ENCODE results near the gene PVR. TPM values are rescaled to one million over a fixed set of nuclear protein-coding genes. Genes with fewer than 3 reads are reported as not detected.
"Not testable (repeated sequence)": the region's sequence is repeated elsewhere in the genome, so short reads cannot be mapped to it uniquely, and the experiment has no call there.

Gene PVR
- total RNA-seq, 3 donors from 2014 or later = 8.5 to 30.2 (median 22.0) TPM

- Histone ChIP-seq H3K9me3 (no peaks in the 10 kb centered on the region), H3K36me3 (no peaks in the 10 kb centered on the region), H3K4me1 (no peaks in the 10 kb centered on the region), H3K4me3 (no peak overlapping the region), H3K27ac (no peak overlapping the region), H3K27me3 (no peaks in the 10 kb centered on the region)
- TF ChIP-seq POLR2A (IDR thresholded peaks at IDR 0.05) = no peak
- no peak for TF ChIP-seq CTCF (IDR thresholded peaks at IDR 0.05)
- no peak for TF ChIP-seq POLR2AphosphoS5 (IDR thresholded peaks at IDR 0.05)
- no peak for DNase-seq (ENCODE audit: low spot score in 2 of 2)
- intact Hi-C loops (cut with DNase I; ENCODE audit: low total_unique reads) = no loop called here
Observed at GRCh38 chr19:44628793-44629192, 14.9 kb upstream of the PVR start.

- intact Hi-C loops (cut with DNase I; ENCODE audit: low total_unique reads); H3K4me3 ChIP-seq; DNase-seq (ENCODE audit: low spot score in 2 of 2); H3K27ac ChIP-seq; H3K27me3 ChIP-seq; H3K36me3 ChIP-seq; H3K9me3 ChIP-seq; H3K4me1 ChIP-seq: not testable (repeated sequence)
Observed at GRCh38 chr19:44631611-44632010, 12.1 kb upstream of the PVR start.

- intact Hi-C loops (cut with DNase I; ENCODE audit: low total_unique reads); H3K4me1 ChIP-seq; H3K4me3 ChIP-seq; H3K27me3 ChIP-seq; H3K9me3 ChIP-seq; H3K27ac ChIP-seq; DNase-seq (ENCODE audit: low spot score in 2 of 2); H3K36me3 ChIP-seq: not testable (repeated sequence)
Observed at GRCh38 chr19:44634058-44634457, 9.7 kb upstream of the PVR start.

- no peaks in the 10 kb centered on the region for H3K4me1 ChIP-seq
- no peaks in the 10 kb centered on the region for H3K9me3 ChIP-seq
- H3K27ac ChIP-seq = no peak overlapping the region
- intact Hi-C loops (cut with DNase I; ENCODE audit: low total_unique reads) = no loop called here
- DNase-seq (ENCODE audit: low spot score in 2 of 2) = no peak
- H3K4me3 ChIP-seq = no peak overlapping the region
- H3K27me3 ChIP-seq = no peaks in the 10 kb centered on the region
- no peaks in the 10 kb centered on the region for H3K36me3 ChIP-seq
- TF ChIP-seq POLR2A (IDR thresholded peaks at IDR 0.05) = no peak
- TF ChIP-seq CTCF (IDR thresholded peaks at IDR 0.05) = no peak
- no peak for TF ChIP-seq POLR2AphosphoS5 (IDR thresholded peaks at IDR 0.05)
Observed at GRCh38 chr19:44634785-44635184, 8.9 kb upstream of the PVR start.

GRCh38 chr19:44635581-44636438 lies 7.9 kb upstream of the PVR start:
- Histone ChIP-seq H3K36me3 (no peaks in the 10 kb centered on the region), H3K9me3 (no peaks in the 10 kb centered on the region), H3K4me3 (no peak overlapping the region), H3K4me1 (no peaks in the 10 kb centered on the region), H3K27ac (no peak overlapping the region), H3K27me3 (no peaks in the 10 kb centered on the region)
- TF ChIP-seq CTCF (IDR thresholded peaks at IDR 0.05) (no peak), POLR2AphosphoS5 (IDR thresholded peaks at IDR 0.05) (no peak), POLR2A (IDR thresholded peaks at IDR 0.05) (no peak)
- intact Hi-C loops (cut with DNase I; ENCODE audit: low total_unique reads) = no loop called here
- DNase-seq (ENCODE audit: low spot score in 2 of 2) = no peak

- intact Hi-C loops (cut with DNase I; ENCODE audit: low total_unique reads) = no loop called here
- Histone ChIP-seq H3K27ac (no peak overlapping the region), H3K27me3 (no peaks in the 10 kb centered on the region), H3K9me3 (no peaks in the 10 kb centered on the region), H3K36me3 (no peaks in the 10 kb centered on the region), H3K4me3 (no peak overlapping the region), H3K4me1 (no peaks in the 10 kb centered on the region)
- TF ChIP-seq CTCF (IDR thresholded peaks at IDR 0.05) = no peak
- TF ChIP-seq POLR2A (IDR thresholded peaks at IDR 0.05) = no peak
- DNase-seq (ENCODE audit: low spot score in 2 of 2) = no peak
Observed at GRCh38 chr19:44636439-44637389, 7.0 kb upstream of the PVR start.

All from breast epithelium (tissue), 4 donors.